SU-DHL-6 (cell line): ENCODE results near the gene PER3.

ENCODE experiments used
- H2AFZ ChIP-seq: fragments of 200-600 bp; sonication (generic); 2 replicates; pipeline ENCODE4 v1.6.1; 2014; ENCODE audit warnings: low read depth, mild to moderate bottlenecking, moderate library complexity, mixed read lengths, antibody characterized with exemption, low read length; ENCODE audit not compliant: severe bottlenecking
- H3F3A ChIP-seq: fragments of 200-600 bp; shearing (Covaris generic); 2 replicates; pipeline ENCODE4 v1.6.0; 2016; ENCODE audit warnings: antibody characterized with exemption, mild to moderate bottlenecking; ENCODE audit not compliant: insufficient read depth
- H3K27ac ChIP-seq: fragments of 200-600 bp; sonication (generic); 2 replicates; pipeline ENCODE4 v1.5.1; 2016; ENCODE audit warnings: low read depth, mild to moderate bottlenecking, low read length, moderate library complexity, mixed read lengths
- H3K27me3 ChIP-seq: fragments of 200-600 bp; sonication (generic), shearing (Covaris generic); 2 replicates; pipeline ENCODE4 v1.6.0; 2014; ENCODE audit warnings: mild to moderate bottlenecking, low read length
- H3K36me3 ChIP-seq: fragments of 200-600 bp; sonication (generic); 2 replicates; pipeline ENCODE4 v1.6.1; 2014; ENCODE audit warnings: mild to moderate bottlenecking, low read length, mixed read lengths
- H3K4me2 ChIP-seq: fragments of 300-600, 200-600 bp; shearing (Covaris generic), sonication (generic); 2 replicates; pipeline ENCODE4 v1.6.0; 2014; ENCODE audit warnings: low read length, low read depth, mild to moderate bottlenecking; ENCODE audit not compliant: poor library complexity, severe bottlenecking
- H3K4me3 ChIP-seq: fragments of 200-600 bp; sonication (generic); 2 replicates; pipeline ENCODE4 v1.5.1; 2014; ENCODE audit warnings: antibody characterized with exemption, low read length, mild to moderate bottlenecking, mixed read lengths; ENCODE audit not compliant: insufficient read depth, poor library complexity, severe bottlenecking
- H3K79me2 ChIP-seq: fragments of 200-600 bp; sonication (generic); 2 replicates; pipeline ENCODE4 v1.6.1; 2014; ENCODE audit warnings: mild to moderate bottlenecking, low read length, moderate library complexity; ENCODE audit not compliant: insufficient read depth
- H3K9ac ChIP-seq: fragments of 200-600 bp; sonication (generic); 2 replicates; pipeline ENCODE4 v1.7.0; 2014; ENCODE audit warnings: mild to moderate bottlenecking, low read length
- H3K9me2 ChIP-seq: fragments of 200-600 bp; sonication (generic); replicated peaks from 2 replicates; pipeline ENCODE4 v1.6.1; 2014; ENCODE audit warnings: low read length; ENCODE audit not compliant: insufficient read depth
- H3K9me3 ChIP-seq: fragments of 200-600 bp; sonication (generic); 2 replicates; pipeline ENCODE4 v1.6.1; 2014; ENCODE audit warnings: low read length, mixed read lengths; ENCODE audit not compliant: insufficient read depth
- H4K20me1 ChIP-seq: fragments of 200-600 bp; sonication (generic); 2 replicates; pipeline ENCODE4 v1.6.1; 2014; ENCODE audit warnings: low read depth, mild to moderate bottlenecking, antibody characterized with exemption, low read length, moderate library complexity, mixed read lengths
- EZH2phosphoT487 ChIP-seq: fragments of 200-600 bp; sonication (generic), shearing (Covaris generic); conservative IDR thresholded peaks from 2 replicates; pipeline ENCODE4 v1.6.1; 2018; ENCODE audit warnings: mild to moderate bottlenecking, antibody characterized with exemption, low read length, moderate library complexity, mixed read lengths
- TF ChIP-seq, protein P1 (sequence below): fragments of 200-600 bp; sonication (generic); IDR thresholded peaks from one replicate; pipeline ENCODE4 v1.5.1; 2017; ENCODE audit warnings: antibody characterized with exemption, mild to moderate bottlenecking, low read length, moderate library complexity; ENCODE audit not compliant: insufficient read depth, poor library complexity, severe bottlenecking

Gene PER3

GRCh38 chr1:7871136-7871535, 87.0 kb downstream of the PER3 start:
- H2AFZ ChIP-seq, result no peak overlapping the region

DNA sequence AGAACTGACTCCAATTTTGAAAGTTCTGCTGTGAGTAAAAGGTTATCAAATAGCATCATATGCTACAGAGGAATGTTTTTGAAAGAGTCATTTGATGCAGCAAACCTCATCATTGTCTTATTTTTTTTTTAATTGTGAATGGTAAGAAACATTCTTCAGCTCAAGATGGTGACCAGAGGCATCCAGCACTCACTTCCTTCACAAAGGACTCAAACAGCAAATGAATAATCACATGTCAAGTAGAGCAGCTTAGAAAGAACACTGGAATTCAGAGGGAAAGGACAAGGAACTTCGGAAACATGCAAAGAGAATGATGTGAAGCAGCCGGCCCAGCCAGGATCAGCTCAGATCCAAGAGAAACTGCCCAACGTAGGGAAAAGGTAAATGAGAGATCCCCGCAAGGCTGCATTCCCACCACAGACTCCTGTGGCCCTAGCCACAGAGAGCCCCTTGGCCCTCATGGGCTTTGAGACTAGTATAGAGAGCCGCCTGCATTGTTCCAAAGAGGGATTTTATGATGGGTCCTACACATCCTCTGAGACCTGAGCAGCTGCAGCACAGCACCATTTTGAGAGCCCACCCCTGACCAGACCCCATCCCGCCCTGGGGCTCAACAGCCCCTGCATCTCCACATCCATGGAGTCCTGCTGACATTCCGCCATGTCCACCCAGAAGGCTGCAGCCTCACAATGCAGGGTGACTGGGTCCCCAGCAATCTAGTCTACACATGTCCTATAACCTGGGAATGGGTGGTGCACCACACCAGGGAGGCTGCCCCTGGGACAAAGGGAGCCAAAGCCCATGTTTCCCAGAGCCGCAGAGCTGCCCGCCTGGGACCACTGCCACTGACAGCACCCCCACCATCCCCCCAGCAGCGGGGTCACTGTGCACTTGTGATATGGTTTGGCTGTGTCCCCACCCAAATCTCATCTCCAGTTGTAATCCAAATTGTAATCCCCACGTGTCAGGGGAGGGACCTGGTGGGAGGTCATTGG, 90.0 kb downstream of the PER3 start:
- Histone ChIP-seq H3K36me3 (no peaks in the 10 kb centered on the region), H3K9me2 (no peaks in the 10 kb centered on the region), H3K4me3 (no peak overlapping the region), H3K4me2 (no peak overlapping the region), H3F3A (no peaks in the 10 kb centered on the region), H3K79me2 (no peaks in the 10 kb centered on the region), H3K9ac (no peak overlapping the region), H2AFZ (no peak overlapping the region), H3K27me3 (no peaks in the 10 kb centered on the region), H3K27ac (no peak overlapping the region), H4K20me1 (no peaks in the 10 kb centered on the region), H3K9me3 (no peaks in the 10 kb centered on the region)
- TF ChIP-seq, protein P1, sequence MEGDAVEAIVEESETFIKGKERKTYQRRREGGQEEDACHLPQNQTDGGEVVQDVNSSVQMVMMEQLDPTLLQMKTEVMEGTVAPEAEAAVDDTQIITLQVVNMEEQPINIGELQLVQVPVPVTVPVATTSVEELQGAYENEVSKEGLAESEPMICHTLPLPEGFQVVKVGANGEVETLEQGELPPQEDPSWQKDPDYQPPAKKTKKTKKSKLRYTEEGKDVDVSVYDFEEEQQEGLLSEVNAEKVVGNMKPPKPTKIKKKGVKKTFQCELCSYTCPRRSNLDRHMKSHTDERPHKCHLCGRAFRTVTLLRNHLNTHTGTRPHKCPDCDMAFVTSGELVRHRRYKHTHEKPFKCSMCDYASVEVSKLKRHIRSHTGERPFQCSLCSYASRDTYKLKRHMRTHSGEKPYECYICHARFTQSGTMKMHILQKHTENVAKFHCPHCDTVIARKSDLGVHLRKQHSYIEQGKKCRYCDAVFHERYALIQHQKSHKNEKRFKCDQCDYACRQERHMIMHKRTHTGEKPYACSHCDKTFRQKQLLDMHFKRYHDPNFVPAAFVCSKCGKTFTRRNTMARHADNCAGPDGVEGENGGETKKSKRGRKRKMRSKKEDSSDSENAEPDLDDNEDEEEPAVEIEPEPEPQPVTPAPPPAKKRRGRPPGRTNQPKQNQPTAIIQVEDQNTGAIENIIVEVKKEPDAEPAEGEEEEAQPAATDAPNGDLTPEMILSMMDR, result no peak
- no peak for TF ChIP-seq EZH2phosphoT487

More at GRCh38 chr1:7871136-7871535, 87.0 kb downstream of the PER3 start:
- Histone ChIP-seq H3K27me3 (no peaks in the 10 kb centered on the region), H3K9ac (no peak overlapping the region), H3F3A (no peaks in the 10 kb centered on the region), H3K36me3 (no peaks in the 10 kb centered on the region), H3K27ac (no peak overlapping the region), H3K79me2 (no peaks in the 10 kb centered on the region), H3K4me3 (no peak overlapping the region), H4K20me1 (no peaks in the 10 kb centered on the region), H3K4me2 (no peak overlapping the region), H3K9me2 (no peaks in the 10 kb centered on the region), H3K9me3 (no peaks in the 10 kb centered on the region)
- no peak for TF ChIP-seq EZH2phosphoT487
- TF ChIP-seq, protein P1, result no peak

- no peaks in the 10 kb centered on the region for H4K20me1 ChIP-seq
- no peak overlapping the region for H3K27ac ChIP-seq
- no peaks in the 10 kb centered on the region for H3K9me2 ChIP-seq
- H3F3A ChIP-seq, result no peaks in the 10 kb centered on the region
- no peak overlapping the region for H3K4me3 ChIP-seq
- no peak overlapping the region for H2AFZ ChIP-seq
- no peaks in the 10 kb centered on the region for H3K36me3 ChIP-seq
- H3K9me3 ChIP-seq, result no peaks in the 10 kb centered on the region
- no peak overlapping the region for H3K9ac ChIP-seq
- no peaks in the 10 kb centered on the region for H3K27me3 ChIP-seq
- H3K4me2 ChIP-seq, result no peak overlapping the region
- TF ChIP-seq, protein P1, result no peak
- no peak for TF ChIP-seq EZH2phosphoT487
- H3K79me2 ChIP-seq, result no peaks in the 10 kb centered on the region
Measured at GRCh38 chr1:7878027-7878426, 93.9 kb downstream of the PER3 start.
